Measurements from ENCODE around the gene FBXL17. TPM values are rescaled to one million over a fixed set of nuclear protein-coding genes. Genes with fewer than 3 reads are reported as not detected.

FBXL17 gene
- total RNA-seq, 1 experiment from 2014 or later: 5.3 TPM

GRCh38 chr5:108421713-108422112, 39.8 kb upstream of the FBXL17 start:
- Mint-ChIP-seq H3K9me3 (peaks cover 13 to 19% of the 10 kb centered on the region in 2 experiments), H3K27ac (no peak overlapping the region), H3K36me3 (ENCODE audit: insufficient read depth in 1 of 3, low read depth in 3 of 3) (peaks cover 3 to 20% (median 4%) of the 10 kb centered on the region in 3 experiments; a peak in 5 of 7 replicates), H3K27me3 (ENCODE audit: low read depth) (no peaks in the 10 kb centered on the region), H3K4me1 (peaks cover 0 to 3% of the 10 kb centered on the region in 2 experiments; a peak in 2 of 4 replicates), H3K4me3 (no peak overlapping the region)
- no peak overlapping the region for H4K5ac ChIP-seq (ENCODE audit: insufficient read length, low read depth, low read length)
- H3K4me1 ChIP-seq (ENCODE audit: insufficient read depth, low read length): no peaks in the 10 kb centered on the region
- H3K4ac ChIP-seq (ENCODE audit: low read depth, low read length): no peak overlapping the region
- H3K27ac ChIP-seq (ENCODE audit: insufficient read length, low read depth, low read length): no peak overlapping the region
- no peaks in the 10 kb centered on the region for H3K9me3 ChIP-seq (ENCODE audit: control insufficient read depth, low read depth, low read length)
- no peak overlapping the region for H2AK5ac ChIP-seq (ENCODE audit: insufficient read length, low read length)
- H2BK15ac ChIP-seq (ENCODE audit: low read depth, low read length): no peak overlapping the region
- H2BK120ac ChIP-seq (ENCODE audit: low read depth, low read length, poor library complexity, severe bottlenecking): no peak overlapping the region
- DNase-seq: no peak
- H3K27me3 ChIP-seq (ENCODE audit: insufficient read depth, low read length): no peaks in the 10 kb centered on the region
- H3T11ph ChIP-seq (ENCODE audit: low read length): no peak overlapping the region
- H4K8ac ChIP-seq (replicated peaks; ENCODE audit: insufficient read length, low read depth, low read length): no peak overlapping the region
- no peak overlapping the region for H3K14ac ChIP-seq (ENCODE audit: insufficient read depth, low read length)
- H2BK20ac ChIP-seq (ENCODE audit: low read depth, low read length, poor library complexity, severe bottlenecking): no peak overlapping the region
- H3K56ac ChIP-seq (ENCODE audit: insufficient read length, low read depth, low read length): no peak overlapping the region
- no peaks in the 10 kb centered on the region for H3K79me2 ChIP-seq (ENCODE audit: insufficient read depth, low read length)
- H4K91ac ChIP-seq (ENCODE audit: insufficient read length, low read depth, low read length): no peak overlapping the region
- WGBS (ENCODE audit: extremely low coverage, insufficient read length, low lambda C conversion rate): no CpG with 5 or more reads among the region's 5 CpGs
- no peak overlapping the region for H2BK12ac ChIP-seq (ENCODE audit: insufficient read length, low read depth, low read length)
- no peak overlapping the region for H3K18ac ChIP-seq (ENCODE audit: insufficient read length, low read depth, low read length)
- TF ChIP-seq, protein P1, sequence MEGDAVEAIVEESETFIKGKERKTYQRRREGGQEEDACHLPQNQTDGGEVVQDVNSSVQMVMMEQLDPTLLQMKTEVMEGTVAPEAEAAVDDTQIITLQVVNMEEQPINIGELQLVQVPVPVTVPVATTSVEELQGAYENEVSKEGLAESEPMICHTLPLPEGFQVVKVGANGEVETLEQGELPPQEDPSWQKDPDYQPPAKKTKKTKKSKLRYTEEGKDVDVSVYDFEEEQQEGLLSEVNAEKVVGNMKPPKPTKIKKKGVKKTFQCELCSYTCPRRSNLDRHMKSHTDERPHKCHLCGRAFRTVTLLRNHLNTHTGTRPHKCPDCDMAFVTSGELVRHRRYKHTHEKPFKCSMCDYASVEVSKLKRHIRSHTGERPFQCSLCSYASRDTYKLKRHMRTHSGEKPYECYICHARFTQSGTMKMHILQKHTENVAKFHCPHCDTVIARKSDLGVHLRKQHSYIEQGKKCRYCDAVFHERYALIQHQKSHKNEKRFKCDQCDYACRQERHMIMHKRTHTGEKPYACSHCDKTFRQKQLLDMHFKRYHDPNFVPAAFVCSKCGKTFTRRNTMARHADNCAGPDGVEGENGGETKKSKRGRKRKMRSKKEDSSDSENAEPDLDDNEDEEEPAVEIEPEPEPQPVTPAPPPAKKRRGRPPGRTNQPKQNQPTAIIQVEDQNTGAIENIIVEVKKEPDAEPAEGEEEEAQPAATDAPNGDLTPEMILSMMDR (conservative IDR thresholded peaks at IDR 0.05): no peak
- H3K9ac ChIP-seq (ENCODE audit: extremely low read depth, insufficient read length, low read length): no peak overlapping the region
- no peak overlapping the region for H2BK5ac ChIP-seq (ENCODE audit: insufficient read length, low read length)
- no peak overlapping the region for H3K23ac ChIP-seq (ENCODE audit: insufficient read length, low read depth, low read length)
- no peaks in the 10 kb centered on the region for H3K23me2 ChIP-seq (ENCODE audit: insufficient read length, low read depth, low read length, poor library complexity, severe bottlenecking)
- H3K4me2 ChIP-seq (ENCODE audit: insufficient read depth, insufficient read length, low read length): no peak overlapping the region
- no peak overlapping the region for H2AFZ ChIP-seq (ENCODE audit: low read length)
- H3K79me1 ChIP-seq (ENCODE audit: insufficient read depth, low read depth, low read length, poor library complexity, severe bottlenecking): no peaks in the 10 kb centered on the region
- no peaks in the 10 kb centered on the region for H4K20me1 ChIP-seq (ENCODE audit: control insufficient read depth, insufficient read depth, insufficient read length)
